HepG2 (cell line): ENCODE measurements around the gene ANKLE1. TPM values are rescaled to one million over a fixed set of nuclear protein-coding genes. Genes with fewer than 3 reads are reported as not detected.

Experiments
- ATAC-seq: fragments of 200-7000 bp; cut with Tn5 transposase; 3 replicates; pipeline ENCODE4 v1.9.1; 2020; ENCODE audit warnings: mild to moderate bottlenecking, moderate library complexity
- BruUV-seq: library from RNA; stranded (reverse); fragments of 400-500 nt; replicated peaks from 2 replicates; lab custom pipeline; 2021; lab: Mats Ljungman, UMichigan
- CTCF ChIA-PET: fragments of 300-600 bp; formaldehyde crosslinking; extraction: SDS; loops from one replicate; lab custom pipeline; 2021; ENCODE audit warnings: low total read pairs, inconsistent platforms, low intra/inter-chr PET ratio; lab: Yijun Ruan, JAX
- POLR2A ChIA-PET: fragments of 350-600 bp; sonication (Branson Sonifier 250); formaldehyde crosslinking; loops from one replicate; lab custom pipeline; 2020; ENCODE audit warnings: antibody characterized with exemption, inconsistent platforms; lab: Yijun Ruan, JAX
- DNase-seq: peaks from one replicate; pipeline ENCODE4 v3.0.0-alpha.2; 2015; ENCODE audit warnings: low spot score
- FAIRE-seq: peaks from 3 replicates; lab custom pipeline; 2011; peaks lifted over from hg19 to GRCh38; lab: Jason Lieb, UNC
- H2AFZ ChIP-seq: one replicate; pipeline ENCODE4 v1.6.1; 2011; ENCODE audit warnings: low read length, inconsistent platforms
- H3K27ac ChIP-seq: fragments of 300-600 bp; 3 replicates; pipeline ENCODE4 v1.8.0; 2011; ENCODE audit warnings: mixed run types, mild to moderate bottlenecking, mixed read lengths, low read length, inconsistent platforms; ENCODE audit not compliant: insufficient read depth; ENCODE audit errors: extremely low read length
- H3K27me3 ChIP-seq, 2 experiments: fragments of 200-600 bp in 1 of 2; 2 replicates in 1 of 2; 3 replicates in 1 of 2; pipeline versions ENCODE4 v1.6.0 to v1.8.0; 2011; ENCODE audit warnings: low read length in 2 of 2, mild to moderate bottlenecking in 2 of 2, moderate library complexity in 2 of 2, inconsistent platforms in 1 of 2; ENCODE audit not compliant: insufficient read depth in 2 of 2, control insufficient read depth in 1 of 2
- H3K36me3 ChIP-seq, 2 experiments: fragments of 200-600 bp in 1 of 2; replicated peaks in 1 of 2; 2 replicates in 1 of 2; 3 replicates in 1 of 2; pipeline versions ENCODE4 v1.5.1 to v1.8.0; 2011; ENCODE audit warnings: low read length in 2 of 2, inconsistent platforms in 1 of 2; ENCODE audit not compliant: insufficient read depth in 2 of 2, control insufficient read depth in 1 of 2
- H3K4me1 ChIP-seq: 2 replicates; pipeline ENCODE4 v1.5.1; 2012; ENCODE audit warnings: low read length, inconsistent platforms; ENCODE audit not compliant: insufficient read depth
- H3K4me2 ChIP-seq: 2 replicates; pipeline ENCODE4 v1.6.0; 2011; ENCODE audit warnings: low read depth, low read length, inconsistent platforms
- H3K4me3 ChIP-seq, 3 experiments: fragments of 200-600 bp in 1 of 3; sonication (generic), shearing (Covaris generic) in 1 of 3; replicated peaks in 1 of 3; 2 replicates each; pipeline ENCODE4 v1.5.1; 2011 to 2016; ENCODE audit warnings: low read length in 3 of 3, inconsistent platforms in 2 of 3, low read depth in 2 of 3, mild to moderate bottlenecking in 2 of 3, control low read depth in 1 of 3, mixed read lengths in 1 of 3; ENCODE audit not compliant: insufficient read depth in 1 of 3
- H3K79me2 ChIP-seq: one replicate; pipeline ENCODE4 v1.6.1; 2011; ENCODE audit warnings: low read length, inconsistent platforms; ENCODE audit not compliant: insufficient read depth
- H3K9ac ChIP-seq: 2 replicates; pipeline ENCODE4 v1.6.0; 2011; ENCODE audit warnings: mild to moderate bottlenecking, low read depth, low read length, inconsistent platforms; ENCODE audit not compliant: insufficient read depth
- H3K9me3 ChIP-seq: 2 replicates; pipeline ENCODE4 v1.5.1; 2012; ENCODE audit warnings: mild to moderate bottlenecking, low read length
- H4K20me1 ChIP-seq: 2 replicates; pipeline ENCODE4 v1.6.0; 2011; ENCODE audit warnings: inconsistent platforms, mild to moderate bottlenecking, low read length, moderate library complexity; ENCODE audit not compliant: insufficient read depth
- ZNF563 ChIP-seq: sonication (generic); formaldehyde crosslinking; IDR thresholded peaks from 2 replicates; pipeline ENCODE4 v1.8.0; 2022; ENCODE audit warnings: mild to moderate bottlenecking, moderate library complexity, missing genetic modification reagents
- WGBS: methylation state at CpG from one replicate; pipeline ENCODE4 v1.1.6; 2017; ENCODE audit warnings: low lambda C conversion rate; 5-methylcytosine and 5-hydroxymethylcytosine counted together
- in situ Hi-C: cut with HindIII; loops from 2 replicates; pipeline ENCODE4 v1.10.0; 2017; ENCODE audit warnings: low pct_unique_long_range_greater_than_20kb; ENCODE audit not compliant: extremely low pct_ligation_motif_present
- intact Hi-C: fragments of 100-400 bp; cut with micrococcal nuclease; formaldehyde crosslinking; loops from one replicate; pipeline ENCODE4 v1.10.0; 2022; ENCODE audit not compliant: unreplicated experiment
- polyA plus RNA-seq, 8 experiments: library from polyadenylated mRNA; depleted of rRNA in 3 of 8; stranded (reverse) in 7 of 8; unstranded in 1 of 8; fragments of >200 nt; fragmentation: Illumina TruSeq in 4 of 8; extraction: Trizol in 4 of 8; gene quantifications; 2 replicates each; pipeline versions ENCODE4 v1.2.1 to v1.2.3, GENCODE V29; 2011 to 2016; ENCODE audit warnings: low read depth in 4 of 8, missing spikeins in 1 of 8, mixed read lengths in 1 of 8; ENCODE audit not compliant: insufficient read depth in 1 of 8
- total RNA-seq, 5 experiments: library from RNA; depleted of rRNA; stranded (reverse); fragments of >200 nt; fragmentation: Illumina TruSeq; extraction: Trizol; gene quantifications; 2 replicates each; pipeline ENCODE4 v1.2.3, GENCODE V29; 2016; ENCODE audit warnings: low read depth in 1 of 5
- TF ChIP-seq, protein P1 (sequence below), 2 experiments: IDR thresholded peaks; 2 replicates each; pipeline ENCODE4 v1.6.1; 2011 to 2012; ENCODE audit warnings: low read length in 2 of 2, borderline replicate concordance in 1 of 2, low read depth in 1 of 2, mild to moderate bottlenecking in 1 of 2, moderate library complexity in 1 of 2

Gene ANKLE1
- total and polyA plus RNA-seq, 2 of the 13 experiments (the other 11 are each of a cell fraction or from before 2014, with no cell fraction given), result 0.69 to 1.5 TPM

DNA sequence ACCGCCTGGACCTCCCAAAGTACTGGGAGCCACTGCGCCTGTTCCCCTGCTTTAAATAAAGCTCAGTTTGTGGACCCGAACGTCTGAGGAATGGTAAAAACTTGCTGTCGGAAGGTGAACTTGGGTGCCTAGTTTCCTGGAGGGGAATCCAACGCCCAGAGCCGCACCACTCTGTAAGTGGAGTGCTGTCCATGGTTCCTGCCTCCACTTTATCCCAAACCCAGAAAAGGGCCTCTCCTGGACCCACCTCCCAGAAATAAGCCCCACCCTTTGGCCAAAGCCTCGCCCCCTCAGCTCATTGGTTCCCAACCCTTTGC is 50.6 kb downstream of the ANKLE1 start:
- Histone ChIP-seq H3K9ac (no peak overlapping the region), H3K36me3 (no peaks in the 10 kb centered on the region), H2AFZ (no peak overlapping the region), H3K27me3 (no peaks in the 10 kb centered on the region; a peak in 1 of 5 replicates)
- no peak for ATAC-seq
- TF ChIP-seq, protein P1, sequence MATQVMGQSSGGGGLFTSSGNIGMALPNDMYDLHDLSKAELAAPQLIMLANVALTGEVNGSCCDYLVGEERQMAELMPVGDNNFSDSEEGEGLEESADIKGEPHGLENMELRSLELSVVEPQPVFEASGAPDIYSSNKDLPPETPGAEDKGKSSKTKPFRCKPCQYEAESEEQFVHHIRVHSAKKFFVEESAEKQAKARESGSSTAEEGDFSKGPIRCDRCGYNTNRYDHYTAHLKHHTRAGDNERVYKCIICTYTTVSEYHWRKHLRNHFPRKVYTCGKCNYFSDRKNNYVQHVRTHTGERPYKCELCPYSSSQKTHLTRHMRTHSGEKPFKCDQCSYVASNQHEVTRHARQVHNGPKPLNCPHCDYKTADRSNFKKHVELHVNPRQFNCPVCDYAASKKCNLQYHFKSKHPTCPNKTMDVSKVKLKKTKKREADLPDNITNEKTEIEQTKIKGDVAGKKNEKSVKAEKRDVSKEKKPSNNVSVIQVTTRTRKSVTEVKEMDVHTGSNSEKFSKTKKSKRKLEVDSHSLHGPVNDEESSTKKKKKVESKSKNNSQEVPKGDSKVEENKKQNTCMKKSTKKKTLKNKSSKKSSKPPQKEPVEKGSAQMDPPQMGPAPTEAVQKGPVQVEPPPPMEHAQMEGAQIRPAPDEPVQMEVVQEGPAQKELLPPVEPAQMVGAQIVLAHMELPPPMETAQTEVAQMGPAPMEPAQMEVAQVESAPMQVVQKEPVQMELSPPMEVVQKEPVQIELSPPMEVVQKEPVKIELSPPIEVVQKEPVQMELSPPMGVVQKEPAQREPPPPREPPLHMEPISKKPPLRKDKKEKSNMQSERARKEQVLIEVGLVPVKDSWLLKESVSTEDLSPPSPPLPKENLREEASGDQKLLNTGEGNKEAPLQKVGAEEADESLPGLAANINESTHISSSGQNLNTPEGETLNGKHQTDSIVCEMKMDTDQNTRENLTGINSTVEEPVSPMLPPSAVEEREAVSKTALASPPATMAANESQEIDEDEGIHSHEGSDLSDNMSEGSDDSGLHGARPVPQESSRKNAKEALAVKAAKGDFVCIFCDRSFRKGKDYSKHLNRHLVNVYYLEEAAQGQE (IDR thresholded peaks at IDR 0.05; ENCODE audit: borderline replicate concordance in 1 of 2, low read depth in 1 of 2, low read length in 2 of 2), result peak in 1 of 2 experiments; percentile 76
- TF ChIP-seq ZNF563 (CRISPR knock-in tag), result no peak
- TF ChIP-seq, all 625 proteins: peak for 1
- Histone ChIP-seq H3K4me2 (no peak overlapping the region), H3K9me3 (no peaks in the 10 kb centered on the region), H4K20me1 (no peaks in the 10 kb centered on the region), H3K4me3 (no peak overlapping the region), H3K79me2 (no peaks in the 10 kb centered on the region), H3K27ac (no peak overlapping the region), H3K4me1 (peaks cover 39% of the 10 kb centered on the region)
- 94% methylated on average over 8 of the region's 8 CpGs for WGBS
- DNase-seq, result no peak
- no peak for FAIRE-seq
- ChIA-PET CTCF (no interaction called here), POLR2A (interaction anchor here (0.6 to 3.7 kb wide), 11 partner anchors 8 to 527 kb away, joined by 3 to 37 read pairs (median 5); partner anchors contain the start of genes BST2, DDA1, MRPL34 and MVB12A)
- in situ Hi-C loops, result no loop called here
- intact Hi-C loops, result no loop called here
- no TSS peak for BruUV-seq
